ENCODE results near the gene LARGE2. TPM values are rescaled to one million over a fixed set of nuclear protein-coding genes. Genes with fewer than 3 reads are reported as not detected.

LARGE2 gene
- total and polyA plus RNA-seq, 7 donors: 0.13 TPM; not detected in 6

GRCh38 chr11:45894555-45895247 lies 27.8 kb upstream of the LARGE2 start:
- H3K4me1 ChIP-seq: peaks cover 7% of the 10 kb centered on the region
- DNase-seq (peak; percentile 6 to 20), ATAC-seq (no peak)
- no peaks in the 10 kb centered on the region for H3K9me3 ChIP-seq
- intact Hi-C loops (cut with DNase I): no loop called here
- H3K36me3 ChIP-seq (ENCODE audit: insufficient read depth in 1 of 2, low read depth in 1 of 2): no peaks in the 10 kb centered on the region
- H3K27ac ChIP-seq: no peak overlapping the region
- 66 to 78% (median 75%) methylated on average over 6 of the region's 6 CpGs for whole genome bisulfite sequencing, 3 donors
- no peak overlapping the region for H3K4me3 ChIP-seq
- TF ChIP-seq CTCF (IDR thresholded peaks at IDR 0.05): no peak
- H3K27me3 ChIP-seq (ENCODE audit: insufficient read depth in 3 of 3, low read length in 2 of 3): peaks cover 0 to 28% (median 10%) of the 10 kb centered on the region in 3 donors

DNA sequence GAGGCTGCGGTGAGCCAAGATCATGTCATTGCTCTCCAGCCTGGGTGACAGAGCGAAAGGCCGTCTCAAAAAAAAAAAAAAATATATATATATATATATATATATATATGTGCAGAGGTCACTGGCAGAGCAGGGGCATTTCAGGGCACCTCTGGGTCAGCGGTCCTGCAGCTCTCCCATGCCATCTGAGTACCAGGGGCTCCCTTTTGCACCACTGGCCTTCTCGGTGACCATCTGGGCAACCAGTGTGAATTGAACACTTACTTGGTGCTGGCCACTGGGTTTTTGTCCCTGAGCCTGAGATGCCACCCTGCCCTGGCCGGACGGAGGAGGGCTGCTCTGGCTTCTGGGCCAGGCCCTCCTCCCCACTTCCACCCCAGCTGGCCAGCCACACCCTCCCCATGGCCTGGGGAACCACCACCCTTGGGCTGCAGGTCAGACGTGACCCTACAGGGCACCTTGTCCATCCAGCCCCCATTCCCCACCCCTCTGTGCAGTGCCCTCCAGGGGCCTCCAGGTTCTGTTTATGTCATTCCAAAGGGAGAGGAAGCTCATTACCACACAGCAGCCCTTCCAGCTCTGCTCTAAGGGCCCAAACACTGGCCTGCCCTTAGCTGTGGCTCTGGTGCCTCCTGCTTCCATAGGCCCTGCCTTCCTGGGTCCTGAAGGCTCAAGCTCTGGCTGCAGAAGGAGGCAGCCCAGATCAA lies 26.8 kb upstream of the LARGE2 start:
- no peak for ATAC-seq
- intact Hi-C loops (cut with DNase I): no loop called here
- no peak for TF ChIP-seq CTCF (IDR thresholded peaks at IDR 0.05)
- WGBS, 3 donors: 90 to 93% (median 91%) methylated on average over 6 to 8 of the region's 8 CpGs
- no peaks in the 10 kb centered on the region for H3K36me3 ChIP-seq (ENCODE audit: insufficient read depth in 1 of 2, low read depth in 1 of 2)
- H3K4me3 ChIP-seq: no peak overlapping the region
- no peak overlapping the region for H3K27ac ChIP-seq
- peaks cover 7% of the 10 kb centered on the region for H3K4me1 ChIP-seq
- no peaks in the 10 kb centered on the region for H3K9me3 ChIP-seq
- DNase-seq: peak; percentile 8 to 42
- peaks cover 0 to 34% (median 13%) of the 10 kb centered on the region in 3 donors for H3K27me3 ChIP-seq (ENCODE audit: insufficient read depth in 3 of 3, low read length in 2 of 3)

- Histone ChIP-seq H3K36me3 (ENCODE audit: insufficient read depth in 1 of 2, low read depth in 1 of 2) (no peaks in the 10 kb centered on the region), H3K27ac (no peak overlapping the region), H3K4me1 (peaks cover 7% of the 10 kb centered on the region), H3K9me3 (no peaks in the 10 kb centered on the region), H3K27me3 (ENCODE audit: insufficient read depth in 3 of 3, low read length in 2 of 3) (peaks cover 0 to 38% (median 13%) of the 10 kb centered on the region in 3 donors), H3K4me3 (no peak overlapping the region)
- peak in 1 of 4 donors; percentile 35 for ATAC-seq
- peak; percentile 15 to 48 for DNase-seq
- intact Hi-C loops (cut with DNase I): no loop called here
- WGBS, 3 donors: 9 to 12% (median 10%) methylated on average over 16 to 19 of the region's 19 CpGs
- TF ChIP-seq CTCF (IDR thresholded peaks at IDR 0.05): no peak
Measured at GRCh38 chr11:45896422-45896984, 26.0 kb upstream of the LARGE2 start.

DNA sequence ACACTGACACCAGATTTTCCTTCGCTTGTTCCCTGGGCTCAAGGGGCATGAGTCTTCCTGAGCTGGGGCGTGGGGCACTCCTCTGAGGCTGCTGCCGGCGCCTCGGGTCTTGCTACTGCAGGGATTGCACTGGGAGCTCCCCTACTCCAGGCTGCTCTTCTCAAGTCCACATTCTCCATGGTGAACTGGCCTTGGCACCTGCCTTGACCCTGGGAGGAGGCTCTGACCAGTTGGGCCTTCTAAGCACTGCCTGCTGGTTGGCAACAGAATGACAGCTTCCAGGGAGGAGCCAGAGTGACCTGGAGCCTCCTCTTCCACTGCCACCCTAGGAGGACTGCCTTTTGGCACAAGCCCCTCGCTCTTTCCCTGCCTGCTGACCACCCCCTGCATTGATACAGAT lies 24.9 kb upstream of the LARGE2 start:
- no peaks in the 10 kb centered on the region for H3K36me3 ChIP-seq (ENCODE audit: insufficient read depth in 1 of 2, low read depth in 1 of 2)
- TF ChIP-seq CTCF (IDR thresholded peaks at IDR 0.05): no peak
- intact Hi-C loops (cut with DNase I): no loop called here
- peaks cover 0 to 38% (median 13%) of the 10 kb centered on the region in 3 donors for H3K27me3 ChIP-seq (ENCODE audit: insufficient read depth in 3 of 3, low read length in 2 of 3)
- H3K4me1 ChIP-seq: peaks cover 7% of the 10 kb centered on the region
- no peaks in the 10 kb centered on the region for H3K9me3 ChIP-seq
- WGBS, 3 donors: 79 to 84% (median 82%) methylated on average over 6 of the region's 6 CpGs
- DNase-seq: peak; percentile 3 to 44
- no peak overlapping the region for H3K27ac ChIP-seq
- H3K4me3 ChIP-seq: no peak overlapping the region
- ATAC-seq: no peak

All from psoas muscle (tissue), 8 donors.